Adrenal gland (tissue), 5 donors: ENCODE measurements around the gene RABGAP1.

Experiments
- POLR2A ChIP-seq, 2 donors: fragments of 450-650 bp; IDR thresholded peaks; one replicate each; pipeline ENCODE4 v1.6.1; 2017; ENCODE audit warnings: antibody characterized with exemption in 2 of 2, mild to moderate bottlenecking in 2 of 2, moderate library complexity in 1 of 2
- TF ChIP-seq, protein P1 (sequence below), 6 experiments: fragments of 450-650 bp in 4 of 6; fragments of 200-600 bp in 2 of 6; sonication (generic) in 1 of 6; IDR thresholded peaks; 1 replicate in 5 of 6; 2 replicates in 1 of 6; pipeline versions ENCODE4 v1.5.1 to v1.8.0; 2016 to 2021; ENCODE audit warnings: antibody characterized with exemption in 6 of 6, mild to moderate bottlenecking in 2 of 6, moderate library complexity in 1 of 6
- donor health status: DM: no; HTN: no; CAD: no.

DNA sequence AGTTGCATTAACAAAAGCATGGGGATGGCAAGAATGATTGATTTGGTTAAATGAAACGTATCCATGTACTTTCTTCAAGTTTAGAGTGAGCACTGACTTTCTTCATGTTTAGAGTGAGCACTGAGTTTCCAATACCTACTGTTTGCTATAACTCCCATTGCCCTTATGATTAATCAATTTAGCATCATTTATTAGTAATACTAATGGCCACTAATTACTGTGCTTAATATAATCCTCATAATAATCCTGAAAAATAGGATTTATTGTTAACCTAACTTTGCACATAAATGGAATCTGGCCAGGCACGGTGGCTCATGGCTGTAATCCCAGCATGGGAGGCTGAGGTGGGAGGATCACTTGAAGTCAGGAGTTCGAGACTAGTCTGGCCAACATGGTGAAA lies 70.6 kb downstream of the RABGAP1 start:
- TF ChIP-seq, protein P1, sequence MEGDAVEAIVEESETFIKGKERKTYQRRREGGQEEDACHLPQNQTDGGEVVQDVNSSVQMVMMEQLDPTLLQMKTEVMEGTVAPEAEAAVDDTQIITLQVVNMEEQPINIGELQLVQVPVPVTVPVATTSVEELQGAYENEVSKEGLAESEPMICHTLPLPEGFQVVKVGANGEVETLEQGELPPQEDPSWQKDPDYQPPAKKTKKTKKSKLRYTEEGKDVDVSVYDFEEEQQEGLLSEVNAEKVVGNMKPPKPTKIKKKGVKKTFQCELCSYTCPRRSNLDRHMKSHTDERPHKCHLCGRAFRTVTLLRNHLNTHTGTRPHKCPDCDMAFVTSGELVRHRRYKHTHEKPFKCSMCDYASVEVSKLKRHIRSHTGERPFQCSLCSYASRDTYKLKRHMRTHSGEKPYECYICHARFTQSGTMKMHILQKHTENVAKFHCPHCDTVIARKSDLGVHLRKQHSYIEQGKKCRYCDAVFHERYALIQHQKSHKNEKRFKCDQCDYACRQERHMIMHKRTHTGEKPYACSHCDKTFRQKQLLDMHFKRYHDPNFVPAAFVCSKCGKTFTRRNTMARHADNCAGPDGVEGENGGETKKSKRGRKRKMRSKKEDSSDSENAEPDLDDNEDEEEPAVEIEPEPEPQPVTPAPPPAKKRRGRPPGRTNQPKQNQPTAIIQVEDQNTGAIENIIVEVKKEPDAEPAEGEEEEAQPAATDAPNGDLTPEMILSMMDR (IDR thresholded peaks at IDR 0.05): no peak
- TF ChIP-seq POLR2A (IDR thresholded peaks at IDR 0.05): no peak
